Epithelial cell of proximal tubule (primary cell): ENCODE data around the gene KCNJ4. TPM values are rescaled to one million over a fixed set of nuclear protein-coding genes. Genes with fewer than 3 reads are reported as not detected.

Experiments
- DNase-seq: peaks from one replicate; pipeline ENCODE4 v3.0.0-alpha.2; 2011; ENCODE audit warnings: low read depth
- H3K4me3 ChIP-seq: 2 replicates; pipeline ENCODE4 v1.5.1; 2011; ENCODE audit warnings: low read depth, mild to moderate bottlenecking, low read length
- total RNA-seq: library from RNA; depleted of rRNA; stranded (reverse); fragments of >200 nt; gene quantifications from 2 replicates; pipeline ENCODE4 v1.2.3, GENCODE V29; 2015
- TF ChIP-seq, protein P1 (sequence below): conservative IDR thresholded peaks from 2 replicates; pipeline ENCODE4 v1.5.1; 2012; ENCODE audit warnings: low read depth, mild to moderate bottlenecking, low read length

Gene KCNJ4
- total RNA-seq, 1 donor from 2014 or later, result not detected

DNA sequence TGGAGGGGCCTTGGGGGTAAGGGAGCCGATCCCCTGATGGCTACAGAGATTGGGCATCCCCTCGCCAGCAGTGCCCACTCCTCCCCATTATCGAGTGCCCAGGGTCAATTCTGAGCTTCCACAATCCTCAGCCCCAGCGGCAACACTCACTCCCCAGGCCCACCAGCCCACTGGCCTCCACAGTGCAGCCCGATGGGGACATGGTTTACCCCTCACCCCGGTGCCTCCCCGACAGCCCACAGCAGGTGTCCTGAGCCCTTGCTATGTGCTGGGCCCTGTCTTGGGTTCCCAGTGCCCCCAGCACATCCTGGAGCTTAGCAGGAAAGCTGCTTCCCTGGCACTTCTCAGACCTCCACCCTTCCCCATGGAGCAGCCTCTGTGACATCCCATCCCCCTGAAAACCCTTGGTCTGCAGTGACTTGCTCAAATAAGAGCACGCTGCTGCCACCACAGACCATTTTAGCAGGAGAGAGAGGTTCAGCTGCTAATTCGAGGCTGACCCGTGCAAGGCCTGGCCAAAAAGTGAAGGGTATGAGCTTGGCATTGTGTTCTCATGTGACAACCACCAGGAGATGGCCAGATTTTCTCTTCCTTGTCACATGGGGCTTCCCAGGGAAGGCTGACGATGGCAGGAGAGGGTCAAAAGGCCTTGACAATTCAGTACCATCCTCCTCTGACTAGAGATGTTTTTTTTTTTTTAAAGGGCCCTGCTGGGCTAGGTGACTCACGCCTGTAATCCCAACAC lies 23.6 kb downstream of the KCNJ4 start:
- no peak overlapping the region for H3K4me3 ChIP-seq
- DNase-seq, result no peak
- TF ChIP-seq, protein P1, sequence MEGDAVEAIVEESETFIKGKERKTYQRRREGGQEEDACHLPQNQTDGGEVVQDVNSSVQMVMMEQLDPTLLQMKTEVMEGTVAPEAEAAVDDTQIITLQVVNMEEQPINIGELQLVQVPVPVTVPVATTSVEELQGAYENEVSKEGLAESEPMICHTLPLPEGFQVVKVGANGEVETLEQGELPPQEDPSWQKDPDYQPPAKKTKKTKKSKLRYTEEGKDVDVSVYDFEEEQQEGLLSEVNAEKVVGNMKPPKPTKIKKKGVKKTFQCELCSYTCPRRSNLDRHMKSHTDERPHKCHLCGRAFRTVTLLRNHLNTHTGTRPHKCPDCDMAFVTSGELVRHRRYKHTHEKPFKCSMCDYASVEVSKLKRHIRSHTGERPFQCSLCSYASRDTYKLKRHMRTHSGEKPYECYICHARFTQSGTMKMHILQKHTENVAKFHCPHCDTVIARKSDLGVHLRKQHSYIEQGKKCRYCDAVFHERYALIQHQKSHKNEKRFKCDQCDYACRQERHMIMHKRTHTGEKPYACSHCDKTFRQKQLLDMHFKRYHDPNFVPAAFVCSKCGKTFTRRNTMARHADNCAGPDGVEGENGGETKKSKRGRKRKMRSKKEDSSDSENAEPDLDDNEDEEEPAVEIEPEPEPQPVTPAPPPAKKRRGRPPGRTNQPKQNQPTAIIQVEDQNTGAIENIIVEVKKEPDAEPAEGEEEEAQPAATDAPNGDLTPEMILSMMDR, result no peak

DNA sequence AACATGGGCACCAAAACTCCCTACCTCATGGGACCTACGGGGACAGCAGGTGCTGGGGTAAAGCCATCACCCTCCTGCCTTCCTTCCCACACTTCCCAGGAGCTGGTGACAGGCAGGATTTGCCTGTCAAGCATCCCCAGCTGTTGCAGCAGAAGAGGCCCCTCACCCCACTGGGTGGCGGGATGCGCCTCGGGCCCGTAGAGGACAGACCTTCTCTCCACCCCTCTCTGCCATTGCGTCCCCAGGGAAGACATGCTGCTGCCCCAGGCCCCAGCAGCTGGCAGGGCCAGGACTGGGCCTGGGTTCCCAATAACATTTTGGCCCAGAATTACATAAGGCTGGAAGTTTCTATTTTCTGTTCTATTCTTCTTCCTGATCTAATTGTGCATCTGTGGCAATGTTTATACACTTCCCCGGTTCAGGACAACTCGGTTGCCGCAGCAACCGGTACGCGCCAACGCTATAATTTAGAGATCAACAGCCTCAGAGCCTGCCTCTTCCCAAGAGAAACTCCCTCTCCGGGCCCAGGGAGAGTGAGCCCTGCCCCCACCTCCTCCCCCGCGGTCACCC lies 25.4 kb downstream of the KCNJ4 start:
- no peak overlapping the region for H3K4me3 ChIP-seq
- TF ChIP-seq, protein P1, result no peak
- DNase-seq, result no peak

DNA sequence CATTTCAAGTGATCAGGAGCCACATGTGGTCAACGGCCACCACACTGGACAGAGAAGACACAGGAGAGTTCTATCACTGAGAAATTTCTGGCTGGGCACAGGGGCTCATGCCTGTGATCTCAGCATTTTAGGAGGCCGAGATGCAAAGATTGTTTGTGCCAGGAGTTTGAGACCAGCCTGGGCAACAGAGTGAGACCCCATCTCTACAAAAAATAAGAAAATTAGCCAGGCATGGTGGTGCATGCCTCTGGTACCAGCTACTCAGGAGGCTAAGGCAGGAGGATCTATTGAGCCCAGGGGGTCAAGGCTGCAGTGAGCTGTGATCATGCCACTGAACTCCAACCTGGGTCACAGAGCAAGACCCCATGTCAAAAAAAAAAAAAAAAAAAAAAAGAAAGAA lies 26.3 kb downstream of the KCNJ4 start:
- DNase-seq, result no peak
- TF ChIP-seq, protein P1, result no peak
- H3K4me3 ChIP-seq, result no peak overlapping the region

DNA sequence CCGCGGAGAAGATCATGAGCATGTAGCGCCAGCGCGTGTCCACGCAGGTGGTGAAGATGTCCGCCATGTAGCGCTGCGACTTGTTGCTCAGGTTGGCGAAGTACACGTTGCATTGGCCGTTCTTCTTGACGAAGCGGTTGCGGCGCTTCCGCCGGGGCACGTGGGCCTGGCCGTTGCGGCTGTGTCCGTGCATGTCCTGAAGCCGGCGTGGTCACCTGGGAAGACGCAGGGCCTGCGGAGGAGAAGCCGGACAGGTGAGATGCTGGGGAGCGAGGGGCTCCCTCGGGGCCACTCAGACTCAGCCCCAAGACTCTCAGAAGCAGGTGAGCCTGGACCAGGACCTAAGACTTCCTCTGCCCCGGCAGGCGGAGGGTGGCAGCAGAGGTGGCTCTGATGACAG lies 27.1 kb downstream of the KCNJ4 start:
- no peak for DNase-seq
- TF ChIP-seq, protein P1, result no peak

DNA sequence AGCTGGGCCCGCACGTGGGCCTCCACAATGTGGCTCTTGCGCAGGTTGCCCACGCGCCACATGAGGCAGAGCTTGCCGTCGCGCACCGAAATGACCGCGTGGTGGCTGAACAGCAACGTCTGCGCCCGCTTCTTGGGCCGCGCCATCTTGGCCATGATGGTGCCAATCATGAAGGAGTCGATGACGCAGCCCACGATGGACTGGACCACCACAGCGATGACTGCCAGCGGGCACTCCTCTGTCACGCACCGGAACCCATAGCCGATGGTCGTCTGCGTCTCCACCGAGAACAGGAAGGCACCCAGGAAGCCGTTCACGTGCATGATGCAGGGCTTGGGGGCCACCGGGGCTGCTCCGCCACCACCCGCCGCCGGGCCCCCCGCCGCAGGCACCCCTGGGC lies 27.5 kb downstream of the KCNJ4 start:
- no peak for DNase-seq
- H3K4me3 ChIP-seq, result no peak overlapping the region
- TF ChIP-seq, protein P1, result no peak

More for the DNA sequence above, 27.1 kb downstream of the KCNJ4 start:
- no peak overlapping the region for H3K4me3 ChIP-seq

DNA sequence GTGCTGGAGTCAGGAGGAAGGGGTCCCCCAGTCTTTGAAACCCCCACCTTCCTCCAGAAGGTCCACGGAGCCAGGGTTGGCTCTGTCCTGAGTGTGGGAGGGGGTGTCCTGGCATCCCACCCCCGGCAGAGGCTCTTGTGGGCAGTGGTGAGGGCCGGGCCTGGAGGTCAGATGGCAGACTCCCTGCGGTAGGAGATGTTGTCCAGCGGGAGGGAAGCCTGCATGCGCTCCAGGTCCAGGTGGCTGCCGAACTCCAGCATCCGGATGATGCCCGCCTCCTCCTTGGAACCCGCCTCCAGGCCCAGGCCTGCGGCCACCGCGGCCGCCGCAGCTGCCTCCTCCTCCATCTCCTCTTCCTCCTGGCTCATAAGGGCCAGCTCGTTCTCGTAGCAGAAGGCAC lies 28.4 kb downstream of the KCNJ4 start:
- H3K4me3 ChIP-seq, result no peak overlapping the region
- TF ChIP-seq, protein P1, result no peak
- no peak for DNase-seq

DNA sequence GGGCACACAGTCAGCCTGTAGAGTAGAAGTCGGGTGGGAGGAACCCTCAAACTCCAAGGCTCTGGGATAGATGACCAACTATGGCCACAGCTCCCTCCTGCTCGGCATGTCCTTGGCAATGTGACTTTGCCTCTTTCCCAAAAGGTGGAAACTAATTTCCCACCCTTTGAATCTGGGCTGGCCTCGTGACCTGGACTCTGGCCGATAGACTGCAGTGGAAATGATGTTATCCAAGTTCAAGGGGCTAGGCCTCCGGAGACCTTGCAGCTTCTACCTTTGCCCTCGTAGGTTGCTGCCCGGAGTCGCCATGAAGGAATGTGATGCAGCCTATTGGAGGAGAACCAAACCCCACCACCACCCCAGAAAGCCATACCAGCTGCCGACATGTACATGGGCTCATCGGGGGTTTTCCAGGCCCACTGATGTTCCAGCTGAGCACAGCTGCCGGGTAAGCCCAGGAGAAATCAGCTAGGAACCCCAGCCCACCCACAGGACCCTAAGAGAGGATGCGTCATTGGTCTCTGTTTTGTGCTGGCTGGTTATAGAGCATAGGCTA lies 30.4 kb downstream of the KCNJ4 start:
- TF ChIP-seq, protein P1, result no peak
- no peak for DNase-seq
- no peak overlapping the region for H3K4me3 ChIP-seq
